Esophagus muscularis mucosa (tissue), 4 donors: Measurements from ENCODE around the gene HOXB5.

Experiments
- EP300 ChIP-seq: sonication (generic); formaldehyde crosslinking; IDR thresholded peaks from one replicate; pipeline ENCODE4 v1.6.1; 2017; ENCODE audit warnings: antibody characterized with exemption
- POLR2A ChIP-seq: fragments of 450-650 bp; IDR thresholded peaks from one replicate; pipeline ENCODE4 v1.6.1; 2017; ENCODE audit warnings: antibody characterized with exemption, moderate library complexity, mild to moderate bottlenecking, low read depth
- POLR2AphosphoS5 ChIP-seq, 2 donors: sonication (generic); formaldehyde crosslinking; IDR thresholded peaks; one replicate each; pipeline ENCODE4 v1.6.1; 2017; ENCODE audit warnings: antibody characterized with exemption in 2 of 2
- TF ChIP-seq, protein P1 (sequence below), 3 experiments: fragments of 200-600 bp in 2 of 3; fragments of 450-650 bp in 1 of 3; sonication (generic) in 2 of 3; IDR thresholded peaks; one replicate each; pipeline ENCODE4 v1.5.1; 2017 to 2019; ENCODE audit warnings: antibody characterized with exemption in 3 of 3, mild to moderate bottlenecking in 2 of 3, moderate library complexity in 1 of 3

DNA sequence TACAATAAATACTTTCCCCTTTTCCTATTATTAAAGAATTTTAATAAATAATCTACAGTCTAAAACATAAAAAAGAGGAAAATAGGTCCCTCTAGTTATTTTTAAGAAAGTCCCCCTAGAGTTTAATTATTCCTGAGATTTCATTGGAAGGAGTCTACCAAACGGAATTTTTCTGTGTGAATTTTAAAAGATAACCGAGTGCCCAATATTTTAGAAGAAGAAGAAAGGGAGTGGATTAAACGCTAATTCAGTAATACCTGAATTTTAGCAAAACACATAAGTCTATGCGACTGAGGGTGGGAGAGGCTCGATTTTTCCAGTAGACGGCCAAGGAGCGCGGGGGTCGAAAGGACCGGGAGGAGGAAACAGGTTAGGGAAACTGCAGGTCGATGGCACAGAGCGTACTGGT lies 50.9 kb downstream of the HOXB5 start:
- TF ChIP-seq, protein P1, sequence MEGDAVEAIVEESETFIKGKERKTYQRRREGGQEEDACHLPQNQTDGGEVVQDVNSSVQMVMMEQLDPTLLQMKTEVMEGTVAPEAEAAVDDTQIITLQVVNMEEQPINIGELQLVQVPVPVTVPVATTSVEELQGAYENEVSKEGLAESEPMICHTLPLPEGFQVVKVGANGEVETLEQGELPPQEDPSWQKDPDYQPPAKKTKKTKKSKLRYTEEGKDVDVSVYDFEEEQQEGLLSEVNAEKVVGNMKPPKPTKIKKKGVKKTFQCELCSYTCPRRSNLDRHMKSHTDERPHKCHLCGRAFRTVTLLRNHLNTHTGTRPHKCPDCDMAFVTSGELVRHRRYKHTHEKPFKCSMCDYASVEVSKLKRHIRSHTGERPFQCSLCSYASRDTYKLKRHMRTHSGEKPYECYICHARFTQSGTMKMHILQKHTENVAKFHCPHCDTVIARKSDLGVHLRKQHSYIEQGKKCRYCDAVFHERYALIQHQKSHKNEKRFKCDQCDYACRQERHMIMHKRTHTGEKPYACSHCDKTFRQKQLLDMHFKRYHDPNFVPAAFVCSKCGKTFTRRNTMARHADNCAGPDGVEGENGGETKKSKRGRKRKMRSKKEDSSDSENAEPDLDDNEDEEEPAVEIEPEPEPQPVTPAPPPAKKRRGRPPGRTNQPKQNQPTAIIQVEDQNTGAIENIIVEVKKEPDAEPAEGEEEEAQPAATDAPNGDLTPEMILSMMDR (IDR thresholded peaks at IDR 0.05): no peak
- TF ChIP-seq POLR2A (no peak), POLR2AphosphoS5 (IDR thresholded peaks at IDR 0.05) (no peak), EP300 (no peak)
